Neuronal stem cell (in vitro differentiated cells): ENCODE results near the gene SIRPD. TPM values are rescaled to one million over a fixed set of nuclear protein-coding genes. Genes with fewer than 3 reads are reported as not detected.
A peak's percentile ranks its signal among the peaks of the same experiment; 100 is the strongest.

Experiments
- DNase-seq: peaks from one replicate; pipeline ENCODE4 v3.0.0-alpha.2; 2013; ENCODE audit warnings: low spot score
- H2AFZ ChIP-seq: one replicate; pipeline ENCODE4 v1.6.1; 2013; ENCODE audit warnings: mild to moderate bottlenecking, low read length, inconsistent platforms
- H2AK5ac ChIP-seq: 2 replicates; pipeline ENCODE4 v1.6.1; 2013; ENCODE audit warnings: low read depth, mild to moderate bottlenecking, inconsistent platforms, low read length, moderate library complexity, mixed read lengths
- H2BK120ac ChIP-seq: 2 replicates; pipeline ENCODE4 v1.6.1; 2013; ENCODE audit warnings: low read depth, mild to moderate bottlenecking, inconsistent platforms, low read length, moderate library complexity, mixed read lengths
- H2BK12ac ChIP-seq: one replicate; pipeline ENCODE4 v1.6.1; 2013; ENCODE audit warnings: low read length, inconsistent platforms
- H2BK15ac ChIP-seq: 2 replicates; pipeline ENCODE4 v1.6.1; 2013; ENCODE audit warnings: mild to moderate bottlenecking, low read length, inconsistent platforms, mixed read lengths
- H2BK5ac ChIP-seq: one replicate; pipeline ENCODE4 v1.6.1; 2013; ENCODE audit warnings: inconsistent platforms, mild to moderate bottlenecking, low read length, moderate library complexity
- H3K14ac ChIP-seq: one replicate; pipeline ENCODE4 v1.6.1; 2013; ENCODE audit warnings: low read length, inconsistent platforms
- H3K18ac ChIP-seq: 2 replicates; pipeline ENCODE4 v1.6.1; 2013; ENCODE audit warnings: low read length, inconsistent platforms
- H3K23ac ChIP-seq: 2 replicates; pipeline ENCODE4 v1.6.1; 2013; ENCODE audit warnings: low read depth, mild to moderate bottlenecking, mixed read lengths, low read length, inconsistent platforms; ENCODE audit not compliant: poor library complexity
- H3K27ac ChIP-seq: replicated peaks from 3 replicates; pipeline ENCODE4 v1.5.1; 2013; ENCODE audit warnings: low read length, inconsistent platforms
- H3K27me3 ChIP-seq, 3 experiments: 2 replicates each; pipeline ENCODE4 v1.6.1; 2013; ENCODE audit warnings: low read length in 3 of 3, mild to moderate bottlenecking in 2 of 3, inconsistent platforms in 1 of 3, low read depth in 1 of 3, mixed read lengths in 1 of 3, moderate library complexity in 1 of 3; ENCODE audit not compliant: control insufficient read depth in 3 of 3, insufficient read depth in 3 of 3
- H3K36me3 ChIP-seq, 2 donors: replicated peaks in 1 of 2; 2 replicates each; pipeline ENCODE4 v1.6.1; 2013; ENCODE audit warnings: low read length in 2 of 2; ENCODE audit not compliant: control insufficient read depth in 2 of 2, insufficient read depth in 2 of 2
- H3K4ac ChIP-seq: 2 replicates; pipeline ENCODE4 v1.6.1; 2013; ENCODE audit warnings: inconsistent platforms, mild to moderate bottlenecking, low read length, moderate library complexity
- H3K4me1 ChIP-seq, 2 donors: 1 replicate in 1 of 2; 2 replicates in 1 of 2; pipeline ENCODE4 v1.6.1; 2013; ENCODE audit warnings: low read length in 2 of 2, low read depth in 1 of 2; ENCODE audit not compliant: control insufficient read depth in 2 of 2, insufficient read depth in 1 of 2
- H3K4me2 ChIP-seq: one replicate; pipeline ENCODE4 v1.6.1; 2013; ENCODE audit warnings: mild to moderate bottlenecking, low read length, inconsistent platforms; ENCODE audit not compliant: insufficient read depth, poor library complexity, severe bottlenecking
- H3K4me3 ChIP-seq, 2 donors: 2 replicates each; pipeline ENCODE4 v1.5.1; 2013; ENCODE audit warnings: low read length in 2 of 2, mild to moderate bottlenecking in 2 of 2, inconsistent platforms in 1 of 2, moderate library complexity in 1 of 2
- H3K79me1 ChIP-seq: one replicate; pipeline ENCODE4 v1.6.1; 2013; ENCODE audit warnings: low read depth, mild to moderate bottlenecking, inconsistent platforms, low read length, moderate library complexity
- H3K9ac ChIP-seq: one replicate; pipeline ENCODE4 v1.6.1; 2013; ENCODE audit warnings: mild to moderate bottlenecking, low read depth, low read length, inconsistent platforms; ENCODE audit not compliant: poor library complexity
- H3K9me3 ChIP-seq, 2 donors: replicated peaks in 1 of 2; 2 replicates each; pipeline versions ENCODE3 to v1.6.1; 2013; ENCODE audit warnings: low read length in 2 of 2, mild to moderate bottlenecking in 2 of 2, inconsistent platforms in 1 of 2, low read depth in 1 of 2, mixed read lengths in 1 of 2, moderate library complexity in 1 of 2; ENCODE audit not compliant: control insufficient read depth in 2 of 2, insufficient read depth in 1 of 2
- H4K8ac ChIP-seq: one replicate; pipeline ENCODE4 v1.6.1; 2013; ENCODE audit warnings: low read depth, mild to moderate bottlenecking, inconsistent platforms, low read length, moderate library complexity
- H4K91ac ChIP-seq: one replicate; pipeline ENCODE4 v1.6.1; 2013; ENCODE audit warnings: low read length, low read depth, mild to moderate bottlenecking, inconsistent platforms; ENCODE audit not compliant: poor library complexity
- WGBS, 2 donors: extraction: QIAGEN DNeasy Blood & Tissue Kit; methylation state at CpG; one replicate each; pipeline ENCODE4 v1.1.7; 2013; ENCODE audit warnings: missing lambda C conversion rate in 2 of 2, mixed read lengths in 1 of 2; ENCODE audit not compliant: insufficient read length in 2 of 2, insufficient replicate concordance in 1 of 2; ENCODE audit errors: extremely low coverage in 2 of 2; 5-methylcytosine and 5-hydroxymethylcytosine counted together
- polyA plus RNA-seq, 2 experiments: library from polyadenylated mRNA; stranded (reverse); fragments of 200-250 nt; gene quantifications; one replicate each; pipeline ENCODE4 v1.2.3, GENCODE V29; 2013

Gene SIRPD
- not detected for polyA plus RNA-seq (2013, experiment 1 of 2)
- not detected for polyA plus RNA-seq (2013, experiment 2 of 2)

DNA sequence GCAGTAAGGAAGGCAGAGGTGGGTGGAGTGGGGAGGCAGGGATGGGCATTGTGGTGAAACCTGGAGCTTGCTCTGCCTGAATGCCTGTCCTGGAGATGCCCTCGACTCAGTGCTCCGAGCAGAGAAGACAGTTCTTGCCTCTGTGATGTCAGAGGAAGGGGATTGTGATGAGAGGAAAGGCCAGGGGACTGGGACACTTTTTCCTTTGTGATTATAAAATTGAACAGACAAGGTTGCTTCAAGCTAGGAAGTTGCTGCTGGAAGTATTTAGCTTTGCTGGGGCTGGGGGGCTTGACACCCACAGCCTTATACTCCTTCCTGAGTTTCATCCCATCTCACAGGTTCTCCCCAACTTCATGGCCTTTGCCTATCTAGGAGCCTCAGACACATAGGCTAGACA lies at the start of gene SIRPD:
TSS of gene SIRPD (minus strand) at position 101 of the 400 bp plus-strand sequence. CDS start at position 49, 52 bp downstream.
- H2BK5ac ChIP-seq, result no peak within 1 kb of the TSS
- H3K14ac ChIP-seq, result no peak within 1 kb of the TSS
- no peak within 1 kb of the TSS for H3K27ac ChIP-seq
- no peak within 1 kb of the TSS for H2BK120ac ChIP-seq
- no peak within 1 kb of the TSS for H4K91ac ChIP-seq
- no peak within 1 kb of the TSS for H3K4me3 ChIP-seq
- DNase-seq, result no peak
- no peaks in the 10 kb centered on the region for H3K36me3 ChIP-seq
- no CpG with 5 or more reads among the region's 2 CpGs for WGBS, 2 donors
- H3K4ac ChIP-seq, result no peak within 1 kb of the TSS
- H3K18ac ChIP-seq, result no peak within 1 kb of the TSS
- H3K4me1 ChIP-seq, result no peaks in the 10 kb centered on the region
- no peaks in the 10 kb centered on the region for H3K9me3 ChIP-seq
- H2AFZ ChIP-seq, result no peak within 1 kb of the TSS
- H3K4me2 ChIP-seq, result no peak within 1 kb of the TSS
- H2BK15ac ChIP-seq, result no peak within 1 kb of the TSS
- H2AK5ac ChIP-seq, result no peak within 1 kb of the TSS
- no peak within 1 kb of the TSS for H2BK12ac ChIP-seq
- no peaks in the 10 kb centered on the region for H3K27me3 ChIP-seq
- H4K8ac ChIP-seq, result no peak within 1 kb of the TSS
- peak within 1 kb of the TSS; percentile 31 for H3K9ac ChIP-seq
- peak within 1 kb of the TSS; percentile 71 for H3K23ac ChIP-seq
- H3K79me1 ChIP-seq, result no peaks in the 10 kb centered on the region

DNA sequence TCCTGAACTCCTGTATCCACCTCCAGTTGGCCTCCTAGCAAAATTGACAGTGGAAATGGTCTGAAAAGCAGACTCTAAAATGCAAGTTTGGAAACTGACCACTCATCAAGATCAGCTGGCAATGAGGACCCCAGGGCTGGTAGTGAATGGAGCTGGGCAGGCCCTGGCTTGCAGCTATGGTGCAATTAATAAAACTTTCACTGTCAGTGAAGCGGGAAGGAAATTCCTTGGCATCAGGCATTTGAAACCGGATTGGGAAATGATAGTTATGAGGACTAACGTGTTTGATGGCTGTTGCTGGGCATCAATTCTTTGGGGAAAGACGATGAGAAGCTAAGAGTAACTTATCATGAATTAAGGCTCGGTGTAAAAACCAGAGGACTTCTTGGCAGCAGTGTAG lies 43.2 kb upstream of the SIRPD start:
- H3K79me1 ChIP-seq, result no peaks in the 10 kb centered on the region
- H3K9me3 ChIP-seq, result no peaks in the 10 kb centered on the region
- H3K4me3 ChIP-seq, result no peak overlapping the region
- H4K8ac ChIP-seq, result no peak overlapping the region
- no peaks in the 10 kb centered on the region for H3K36me3 ChIP-seq
- no peak overlapping the region for H3K23ac ChIP-seq
- H3K27me3 ChIP-seq, result no peaks in the 10 kb centered on the region
- H3K4ac ChIP-seq, result no peak overlapping the region
- no CpG with 5 or more reads among the region's 5 CpGs for WGBS, 2 donors
- no peak overlapping the region for H3K27ac ChIP-seq
- H3K18ac ChIP-seq, result no peak overlapping the region
- peaks cover 0 to 4% of the 10 kb centered on the region in 2 donors for H3K4me1 ChIP-seq
- no peak overlapping the region for H2BK15ac ChIP-seq
- H4K91ac ChIP-seq, result no peak overlapping the region
- no peak overlapping the region for H2AFZ ChIP-seq
- no peak overlapping the region for H3K9ac ChIP-seq
- no peak overlapping the region for H2AK5ac ChIP-seq
- H2BK5ac ChIP-seq, result no peak overlapping the region
- H3K14ac ChIP-seq, result no peak overlapping the region
- no peak overlapping the region for H3K4me2 ChIP-seq
- no peak overlapping the region for H2BK120ac ChIP-seq
- no peak overlapping the region for H2BK12ac ChIP-seq
- DNase-seq, result no peak

DNA sequence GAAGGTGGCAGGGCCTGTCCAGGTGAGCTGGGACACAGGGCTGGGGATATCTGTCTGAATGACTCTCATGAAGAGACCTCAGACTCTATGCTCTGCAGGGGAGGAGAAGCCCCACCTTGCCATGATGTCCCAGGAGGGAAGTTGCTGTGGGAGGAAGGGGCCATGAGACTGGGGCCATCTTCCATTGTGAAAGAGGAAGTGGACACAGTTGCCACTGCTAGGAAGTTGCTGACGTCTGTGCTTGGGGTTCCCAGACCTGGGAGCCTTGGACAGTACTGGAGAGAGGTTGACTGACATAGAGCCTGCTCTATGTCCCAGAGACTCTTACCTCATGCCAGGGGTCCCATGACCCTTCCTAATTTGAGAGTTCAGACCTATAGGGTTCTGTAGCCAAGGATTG lies 37.8 kb upstream of the SIRPD start:
- no peak overlapping the region for H3K27ac ChIP-seq
- no peaks in the 10 kb centered on the region for H3K9me3 ChIP-seq
- H3K14ac ChIP-seq, result no peak overlapping the region
- no peak overlapping the region for H3K18ac ChIP-seq
- no peak overlapping the region for H3K4me3 ChIP-seq
- H3K79me1 ChIP-seq, result no peaks in the 10 kb centered on the region
- no peak overlapping the region for H2BK120ac ChIP-seq
- no peak overlapping the region for H2BK15ac ChIP-seq
- no peak overlapping the region for H3K23ac ChIP-seq
- no CpG with 5 or more reads among the region's 1 CpG for WGBS, 2 donors
- H3K4ac ChIP-seq, result no peak overlapping the region
- DNase-seq, result no peak
- H2BK12ac ChIP-seq, result no peak overlapping the region
- H3K9ac ChIP-seq, result no peak overlapping the region
- H3K27me3 ChIP-seq, result no peaks in the 10 kb centered on the region
- H2AK5ac ChIP-seq, result no peak overlapping the region
- H3K36me3 ChIP-seq, result no peaks in the 10 kb centered on the region
- H4K8ac ChIP-seq, result no peak overlapping the region
- H2BK5ac ChIP-seq, result no peak overlapping the region
- H3K4me2 ChIP-seq, result no peak overlapping the region
- no peaks in the 10 kb centered on the region for H3K4me1 ChIP-seq
- H4K91ac ChIP-seq, result no peak overlapping the region
- no peak overlapping the region for H2AFZ ChIP-seq

DNA sequence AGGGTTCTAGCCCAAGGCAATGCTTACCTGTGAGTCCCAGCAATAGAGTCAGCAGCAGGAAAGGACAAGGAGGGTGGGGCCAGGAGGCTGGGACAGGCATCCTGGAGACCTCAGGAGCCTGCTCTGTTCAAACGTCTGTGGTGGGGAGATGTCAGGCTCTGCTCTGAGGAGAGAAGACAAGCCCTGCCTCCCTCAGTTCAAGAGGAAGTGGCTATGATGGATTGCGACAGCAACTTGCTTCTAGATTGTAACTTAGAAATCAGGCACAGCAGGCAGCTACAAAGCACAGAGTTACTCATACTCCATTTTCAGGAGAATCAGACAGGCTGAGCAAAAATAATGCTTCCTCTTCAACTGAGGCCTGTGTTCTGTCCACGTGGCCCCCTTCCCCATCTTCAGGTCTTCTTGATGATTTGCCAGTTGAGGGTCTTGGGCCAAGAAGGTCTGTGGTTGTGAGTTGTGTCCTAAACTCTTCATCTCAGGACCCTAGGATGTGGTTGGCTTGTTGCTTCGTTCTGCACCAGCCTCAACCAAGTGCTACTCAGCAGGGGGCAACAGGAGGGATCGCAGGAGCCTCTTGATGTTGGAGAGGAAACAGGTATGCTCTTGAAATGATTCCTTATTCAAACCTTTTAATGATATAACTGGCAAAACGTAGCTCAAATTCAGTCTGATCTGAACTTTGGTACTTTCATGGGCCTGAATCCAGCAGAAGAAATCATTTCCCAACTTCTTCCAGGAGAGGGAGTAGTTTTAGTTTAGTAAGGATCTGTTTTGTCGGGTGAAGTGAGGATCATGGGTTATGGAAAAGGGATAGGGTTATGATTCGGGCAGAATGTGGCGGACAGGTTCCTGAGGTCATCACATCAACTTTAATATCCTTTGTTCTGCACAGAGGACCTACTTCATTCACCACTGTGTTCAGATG lies 31.3 kb upstream of the SIRPD start:
- no peak overlapping the region for H3K9ac ChIP-seq
- no peak overlapping the region for H2AFZ ChIP-seq
- H3K4me2 ChIP-seq, result no peak overlapping the region
- DNase-seq, result no peak
- H3K79me1 ChIP-seq, result no peaks in the 10 kb centered on the region
- no peaks in the 10 kb centered on the region for H3K27me3 ChIP-seq
- no peaks in the 10 kb centered on the region for H3K9me3 ChIP-seq
- H3K4ac ChIP-seq, result no peak overlapping the region
- WGBS, 2 donors, result no CpG with 5 or more reads among the region's 9 CpGs
- no peak overlapping the region for H2BK5ac ChIP-seq
- H3K18ac ChIP-seq, result no peak overlapping the region
- H4K8ac ChIP-seq, result no peak overlapping the region
- H2BK12ac ChIP-seq, result no peak overlapping the region
- H2BK15ac ChIP-seq, result no peak overlapping the region
- no peaks in the 10 kb centered on the region for H3K36me3 ChIP-seq
- no peak overlapping the region for H4K91ac ChIP-seq
- no peak overlapping the region for H3K4me3 ChIP-seq
- H2BK120ac ChIP-seq, result no peak overlapping the region
- H3K4me1 ChIP-seq, result no peaks in the 10 kb centered on the region
- H2AK5ac ChIP-seq, result no peak overlapping the region
- no peak overlapping the region for H3K27ac ChIP-seq
- H3K14ac ChIP-seq, result no peak overlapping the region
- H3K23ac ChIP-seq, result no peak overlapping the region
